IMR-90 (cell line): Measurements from ENCODE around the gene KRI1. TPM values are rescaled to one million over a fixed set of nuclear protein-coding genes. Genes with fewer than 3 reads are reported as not detected.
A peak's percentile ranks its signal among the peaks of the same experiment; 100 is the strongest.

Experiments used
- ATAC-seq: fragments of 200-7000 bp; cut with Tn5 transposase; 2 replicates; pipeline ENCODE4 v1.9.1; 2020; ENCODE audit warnings: low read depth, mild to moderate bottlenecking, moderate library complexity
- BruUV-seq: library from RNA; stranded (reverse); fragments of 400-500 nt; replicated peaks from 2 replicates; lab custom pipeline; 2021; lab: Mats Ljungman, UMichigan
- CTCF ChIA-PET: fragments of 300-600 bp; formaldehyde crosslinking; extraction: SDS; loops from one replicate; lab custom pipeline; 2021; ENCODE audit warnings: antibody characterized with exemption; lab: Yijun Ruan, JAX
- POLR2A ChIA-PET: fragments of 300-600 bp; sonication (Branson Sonifier 250); formaldehyde crosslinking; loops from one replicate; lab custom pipeline; 2022; ENCODE audit warnings: antibody characterized with exemption; ENCODE audit not compliant: unreplicated experiment; lab: Charles Lee
- DNase-seq: peaks from one replicate; pipeline ENCODE4 v3.0.0; 2013
- H2AFZ ChIP-seq: replicated peaks from 2 replicates; pipeline ENCODE3; 2013; ENCODE audit warnings: low read length, mild to moderate bottlenecking; ENCODE audit not compliant: poor library complexity
- H2AK5ac ChIP-seq: 2 replicates; pipeline ENCODE4 v1.6.1; 2013; ENCODE audit warnings: low read depth, low read length, inconsistent platforms
- H2AK9ac ChIP-seq: replicated peaks from 2 replicates; pipeline ENCODE3; 2013; ENCODE audit warnings: mild to moderate bottlenecking, low read depth, low read length, moderate library complexity; ENCODE audit not compliant: poor library complexity
- H2BK120ac ChIP-seq: 2 replicates; pipeline ENCODE4 v1.6.1; 2013; ENCODE audit warnings: low read depth, low read length, inconsistent platforms
- H2BK15ac ChIP-seq: 3 replicates; pipeline ENCODE4 v1.6.1; 2013; ENCODE audit warnings: low read depth, low read length, inconsistent platforms
- H2BK20ac ChIP-seq: 2 replicates; pipeline ENCODE4 v1.6.1; 2013; ENCODE audit warnings: low read depth, mild to moderate bottlenecking, inconsistent platforms, low read length, moderate library complexity
- H2BK5ac ChIP-seq: 2 replicates; pipeline ENCODE4 v1.6.1; 2013; ENCODE audit warnings: mild to moderate bottlenecking, low read depth, low read length, inconsistent platforms; ENCODE audit not compliant: poor library complexity, severe bottlenecking
- H3K14ac ChIP-seq: replicated peaks from 2 replicates; pipeline ENCODE4 v1.6.1; 2013; ENCODE audit warnings: low read depth, low read length, inconsistent platforms
- H3K18ac ChIP-seq: 2 replicates; pipeline ENCODE4 v1.6.1; 2013; ENCODE audit warnings: low read depth, low read length, control low read depth
- H3K23ac ChIP-seq: 2 replicates; pipeline ENCODE4 v1.6.1; 2013; ENCODE audit warnings: low read depth, low read length, inconsistent platforms
- H3K27ac ChIP-seq: 2 replicates; pipeline ENCODE4 v1.5.1; 2013; ENCODE audit warnings: mild to moderate bottlenecking, control low read depth, low read length; ENCODE audit not compliant: insufficient read depth
- H3K27me3 ChIP-seq: 2 replicates; pipeline ENCODE4 v1.6.1; 2013; ENCODE audit warnings: low read length; ENCODE audit not compliant: control insufficient read depth, insufficient read depth
- H3K36me3 ChIP-seq: 2 replicates; pipeline ENCODE4 v1.6.1; 2013; ENCODE audit warnings: low read length, mixed read lengths; ENCODE audit not compliant: control insufficient read depth, insufficient read depth
- H3K4ac ChIP-seq: 2 replicates; pipeline ENCODE4 v1.6.1; 2013; ENCODE audit warnings: low read depth, low read length, inconsistent platforms
- H3K4me1 ChIP-seq: 2 replicates; pipeline ENCODE4 v1.6.1; 2013; ENCODE audit warnings: low read length, mixed read lengths; ENCODE audit not compliant: control insufficient read depth, insufficient read depth
- H3K4me2 ChIP-seq: 2 replicates; pipeline ENCODE4 v1.6.1; 2013; ENCODE audit warnings: low read depth, mild to moderate bottlenecking, control low read depth, low read length, moderate library complexity
- H3K4me3 ChIP-seq: 2 replicates; pipeline ENCODE4 v1.5.1; 2013; ENCODE audit warnings: low read depth, mild to moderate bottlenecking, control low read depth, low read length, moderate library complexity; ENCODE audit not compliant: insufficient read depth
- H3K56ac ChIP-seq: 2 replicates; pipeline ENCODE4 v1.6.1; 2013; ENCODE audit warnings: low read length, inconsistent platforms; ENCODE audit not compliant: insufficient read depth; ENCODE audit errors: extremely low read depth
- H3K79me1 ChIP-seq, 2 experiments: 2 replicates each; pipeline ENCODE4 v1.6.1; 2013; ENCODE audit warnings: low read length in 2 of 2, inconsistent platforms in 1 of 2, low read depth in 1 of 2
- H3K9ac ChIP-seq: 2 replicates; pipeline ENCODE4 v1.6.1; 2013; ENCODE audit warnings: low read depth, low read length, control low read depth
- H3K9me1 ChIP-seq: 2 replicates; pipeline ENCODE4 v1.6.1; 2013; ENCODE audit warnings: low read length, inconsistent platforms; ENCODE audit not compliant: insufficient read depth
- H3K9me3 ChIP-seq: 2 replicates; pipeline ENCODE4 v1.6.1; 2013; ENCODE audit warnings: low read length; ENCODE audit not compliant: control insufficient read depth, insufficient read depth
- H4K20me1 ChIP-seq: 2 replicates; pipeline ENCODE4 v1.6.1; 2013; ENCODE audit warnings: low read length, inconsistent platforms; ENCODE audit not compliant: insufficient read depth
- H4K5ac ChIP-seq: 2 replicates; pipeline ENCODE4 v1.6.1; 2013; ENCODE audit warnings: mild to moderate bottlenecking, low read depth, low read length, control low read depth
- H4K8ac ChIP-seq, 2 experiments: 2 replicates each; pipeline ENCODE4 v1.6.1; 2013; ENCODE audit warnings: low read depth in 2 of 2, low read length in 2 of 2, control low read depth in 1 of 2, inconsistent platforms in 1 of 2
- H4K91ac ChIP-seq: 2 replicates; pipeline ENCODE4 v1.6.1; 2013; ENCODE audit warnings: low read depth, low read length, inconsistent platforms; ENCODE audit not compliant: insufficient read depth
- BHLHE40 ChIP-seq: fragments of 150-350 bp; IDR thresholded peaks from 2 replicates; pipeline ENCODE4 v1.6.1; 2016; ENCODE audit warnings: mild to moderate bottlenecking, low read depth, low read length
- CEBPB ChIP-seq: IDR thresholded peaks from 2 replicates; pipeline ENCODE4 v1.6.1; 2012; ENCODE audit warnings: low read depth, low read length, improper control_type of control experiment
- CHD1 ChIP-seq: IDR thresholded peaks from 2 replicates; pipeline ENCODE4 v1.6.1; 2012; ENCODE audit warnings: low read depth, low read length, improper control_type of control experiment
- CTCF ChIP-seq: conservative IDR thresholded peaks from 2 replicates; pipeline ENCODE4 v1.5.1; 2012; ENCODE audit warnings: mild to moderate bottlenecking, low read depth, low read length, improper control_type of control experiment
- ELK1 ChIP-seq: fragments of 150-350 bp; IDR thresholded peaks from 2 replicates; pipeline ENCODE4 v1.6.1; 2016; ENCODE audit warnings: low read depth, mild to moderate bottlenecking, low read length, moderate library complexity, borderline replicate concordance
- FOS ChIP-seq: fragments of 150-350 bp; IDR thresholded peaks from 2 replicates; pipeline ENCODE4 v1.6.1; 2016; ENCODE audit warnings: low read depth, low read length
- MAFK ChIP-seq: IDR thresholded peaks from 2 replicates; pipeline ENCODE4 v1.6.1; 2012; ENCODE audit warnings: low read depth, low read length, improper control_type of control experiment
- MAZ ChIP-seq: IDR thresholded peaks from 2 replicates; pipeline ENCODE4 v1.6.1; 2012; ENCODE audit warnings: low read depth, mild to moderate bottlenecking, low read length, improper control_type of control experiment, moderate library complexity, borderline replicate concordance
- MXI1 ChIP-seq: IDR thresholded peaks from 2 replicates; pipeline ENCODE4 v1.6.1; 2012; ENCODE audit warnings: low read depth, mild to moderate bottlenecking, low read length, moderate library complexity, borderline replicate concordance
- NFE2L2 ChIP-seq: fragments of 150-350 bp; IDR thresholded peaks from 2 replicates; pipeline ENCODE4 v1.6.1; 2016; ENCODE audit warnings: low read depth, mild to moderate bottlenecking, low read length
- POLR2A ChIP-seq: IDR thresholded peaks from 2 replicates; pipeline ENCODE4 v1.6.1; 2012; ENCODE audit warnings: mild to moderate bottlenecking, low read depth, low read length
- RAD21 ChIP-seq: IDR thresholded peaks from 2 replicates; pipeline ENCODE4 v1.6.1; 2012; ENCODE audit warnings: low read length, improper control_type of control experiment
- RCOR1 ChIP-seq: IDR thresholded peaks from 2 replicates; pipeline ENCODE4 v1.6.1; 2012; ENCODE audit warnings: mild to moderate bottlenecking, low read length, improper control_type of control experiment; ENCODE audit not compliant: insufficient replicate concordance
- RFX5 ChIP-seq: IDR thresholded peaks from 2 replicates; pipeline ENCODE4 v1.8.0; 2012; ENCODE audit warnings: low read depth, mild to moderate bottlenecking, low read length, moderate library complexity
- SMC3 ChIP-seq: fragments of 150-350 bp; IDR thresholded peaks from 2 replicates; pipeline ENCODE4 v1.6.1; 2016; ENCODE audit warnings: low read depth, mild to moderate bottlenecking, antibody characterized with exemption, low read length, moderate library complexity
- USF2 ChIP-seq: fragments of 150-350 bp; IDR thresholded peaks from 2 replicates; pipeline ENCODE4 v1.6.1; 2017; ENCODE audit warnings: mild to moderate bottlenecking, antibody characterized with exemption, low read length, low read depth
- WGBS, 2 experiments: methylation state at CpG; one replicate each; pipeline versions ENCODE4 v1.1.5 to v1.1.7; 2013; ENCODE audit warnings: missing lambda C conversion rate in 2 of 2; ENCODE audit not compliant: insufficient read length in 1 of 2; ENCODE audit errors: extremely low coverage in 2 of 2; 5-methylcytosine and 5-hydroxymethylcytosine counted together
- dilution Hi-C: fragments of 300-500 bp; cut with HindIII; formaldehyde crosslinking; loops from one replicate; pipeline ENCODE4 v1.14.3; 2018; ENCODE audit warnings: low sequenced_read_pairs; ENCODE audit not compliant: unreplicated experiment
- in situ Hi-C: fragments of 300-500 bp; cut with MboI; formaldehyde crosslinking; loops from 3 replicates; pipeline ENCODE4 v1.14.3; 2019; ENCODE audit warnings: low sequenced_read_pairs, inconsistent platforms, mixed read lengths
- intact Hi-C: fragments of 100-400 bp; cut with micrococcal nuclease; formaldehyde crosslinking; loops from 2 replicates; pipeline ENCODE4 v1.10.0; 2022
- polyA plus RNA-seq, 3 experiments: library from polyadenylated mRNA; depleted of rRNA; stranded (reverse); fragments of >200 nt; gene quantifications; 2 replicates each; pipeline ENCODE4 v1.2.3, GENCODE V29; 2012; ENCODE audit warnings: low replicate concordance in 1 of 3
- total RNA-seq: library from RNA; depleted of rRNA; stranded (reverse); fragments of >200 nt; gene quantifications from 2 replicates; pipeline ENCODE4 v1.2.3, GENCODE V29; 2012

KRI1 gene
- total and polyA plus RNA-seq, 2 of the 4 experiments (the other 2 are of a cell fraction) = 5.7 to 13.3 TPM

GRCh38 chr19:10508707-10509106, 57.1 kb downstream of the KRI1 start:
- H3K27me3 ChIP-seq = peaks cover 11% of the 10 kb centered on the region
- H2AFZ ChIP-seq = no peak overlapping the region
- in situ Hi-C loops (no loop called here), intact Hi-C loops (no loop called here), dilution Hi-C loops (no loop called here)
- H2BK120ac ChIP-seq = no peak overlapping the region
- no peak overlapping the region for H3K4me2 ChIP-seq
- H3K9me1 ChIP-seq = 0 out of 2 replicates have a peak, but pooled peaks cover 3% of the 10 kb centered on the region
- H2BK20ac ChIP-seq = no peak overlapping the region
- H4K20me1 ChIP-seq = no peaks in the 10 kb centered on the region
- no peak overlapping the region for H3K9ac ChIP-seq
- H4K91ac ChIP-seq = no peak overlapping the region
- 57% methylated on average over 1 of the region's 3 CpGs; no CpG with 5 or more reads in 1 of the 2 experiments for WGBS, 2 experiments
- no peaks in the 10 kb centered on the region for H3K9me3 ChIP-seq
- no peak overlapping the region for H4K8ac ChIP-seq
- no TSS peak for BruUV-seq
- ATAC-seq (no peak), DNase-seq (peak; percentile 28)
- H2BK15ac ChIP-seq = no peak overlapping the region
- CTCF ChIA-PET = interaction anchor here (0.6 kb wide), 1 partner anchor 17 kb away, joined by 3 read pairs; no protein-coding TSS in a partner anchor
- H3K4me3 ChIP-seq = no peak overlapping the region
- H3K4me1 ChIP-seq = no peaks in the 10 kb centered on the region; the same call in 1 of the 2 replicates
- TF ChIP-seq CTCF (no peak), USF2 (no peak), FOS (no peak), ELK1 (no peak), MXI1 (no peak), CHD1 (no peak), CEBPB (no peak; the same call in 1 of the 2 replicates), MAZ (no peak), SMC3 (no peak), BHLHE40 (no peak), POLR2A (no peak), RAD21 (no peak), NFE2L2 (no peak), MAFK (no peak), RFX5 (no peak), RCOR1 (no peak)
- no peak overlapping the region for H2AK9ac ChIP-seq
- H2AK5ac ChIP-seq = no peak overlapping the region
- no peak overlapping the region for H3K18ac ChIP-seq
- no peaks in the 10 kb centered on the region for H3K36me3 ChIP-seq
- no peaks in the 10 kb centered on the region; a peak in 1 of 4 replicates for H3K79me1 ChIP-seq
- POLR2A ChIA-PET = interaction anchor here (0.6 kb wide), 1 partner anchor 10 kb away, joined by 3 read pairs; no protein-coding TSS in a partner anchor
- no peak overlapping the region for H3K4ac ChIP-seq
- H2BK5ac ChIP-seq = no peak overlapping the region
- no peak overlapping the region for H4K5ac ChIP-seq
- no peak overlapping the region for H3K23ac ChIP-seq
- H3K56ac ChIP-seq = no peak overlapping the region
- no peak overlapping the region for H3K27ac ChIP-seq
- H3K14ac ChIP-seq = no peak overlapping the region
